ENCODE measurements around the gene C1orf87. TPM values are rescaled to one million over a fixed set of nuclear protein-coding genes. Genes with fewer than 3 reads are reported as not detected.
A peak's percentile ranks its signal among the peaks of the same experiment; 100 is the strongest.

The C1orf87 gene
- polyA plus RNA-seq, 1 donor, result not detected

DNA sequence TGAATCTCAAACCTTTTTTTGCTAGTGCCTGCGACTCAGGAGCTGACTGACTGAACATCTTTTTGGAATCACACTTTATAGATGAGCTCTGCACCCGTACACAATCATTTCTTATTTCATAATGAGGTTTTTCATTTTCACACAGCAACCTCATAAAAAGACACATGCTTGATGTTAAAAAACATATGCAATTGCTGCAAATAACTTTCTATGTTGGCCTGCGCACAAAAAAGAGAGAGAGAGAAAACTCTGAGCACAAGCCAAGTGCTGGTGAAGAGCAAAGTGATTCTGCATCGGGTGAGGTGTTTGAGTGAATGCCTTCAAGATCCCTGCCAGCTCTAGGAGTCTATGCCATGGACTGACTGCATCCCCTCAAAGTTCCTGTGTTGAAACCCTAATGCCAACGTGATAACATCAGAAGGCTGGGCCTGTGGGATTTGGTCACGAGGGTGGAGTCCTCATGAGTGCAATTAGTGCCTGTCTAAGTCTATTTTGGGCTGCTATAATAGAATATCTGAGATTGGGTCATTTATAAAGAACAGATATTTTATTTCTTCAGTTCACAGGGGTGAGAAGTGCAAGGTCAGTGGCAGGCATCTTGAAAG, 36.6 kb downstream of the C1orf87 start:
- Histone ChIP-seq H3K4me3 (ENCODE audit: low read length) (no peak overlapping the region), H3K4me1 (ENCODE audit: control insufficient read depth, insufficient read depth, low read length) (peaks cover 25% of the 10 kb centered on the region), H3K27me3 (ENCODE audit: control insufficient read depth, insufficient read depth, low read length) (no peaks in the 10 kb centered on the region), H3K36me3 (ENCODE audit: control insufficient read depth, insufficient read depth, low read length) (no peaks in the 10 kb centered on the region), H3K9me3 (ENCODE audit: control insufficient read depth, low read depth, low read length) (no peaks in the 10 kb centered on the region), H3K27ac (ENCODE audit: low read length) (no peak overlapping the region)
- DNase-seq, result no peak
- WGBS (ENCODE audit: insufficient coverage, low lambda C conversion rate), result 20% methylated on average over 1 of the region's 6 CpGs

DNA sequence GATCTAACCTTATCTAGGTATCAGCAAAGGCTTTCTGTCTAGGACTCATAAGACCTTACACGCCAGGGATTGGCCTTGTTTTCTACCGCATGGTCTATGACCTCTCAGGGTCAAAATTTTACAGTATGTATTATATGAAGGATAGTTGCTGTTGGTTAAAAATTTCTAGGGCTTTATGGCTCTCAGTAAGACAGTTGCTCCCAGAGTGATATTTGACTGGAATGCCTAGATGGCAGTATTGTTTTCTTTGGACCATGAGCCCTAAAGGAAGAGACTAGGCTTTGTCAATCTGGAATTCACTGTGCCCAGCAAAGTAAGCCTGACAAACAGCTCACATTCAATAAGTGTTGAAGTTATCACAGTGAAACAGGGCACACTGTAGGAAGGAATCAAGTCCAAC, 37.6 kb downstream of the C1orf87 start:
- Histone ChIP-seq H3K36me3 (ENCODE audit: control insufficient read depth, insufficient read depth, low read length) (no peaks in the 10 kb centered on the region), H3K4me1 (ENCODE audit: control insufficient read depth, insufficient read depth, low read length) (peaks cover 25% of the 10 kb centered on the region), H3K27me3 (ENCODE audit: control insufficient read depth, insufficient read depth, low read length) (no peaks in the 10 kb centered on the region), H3K4me3 (ENCODE audit: low read length) (no peak overlapping the region), H3K9me3 (ENCODE audit: control insufficient read depth, low read depth, low read length) (no peaks in the 10 kb centered on the region), H3K27ac (ENCODE audit: low read length) (peak overlapping the region; percentile 77)
- no CpG with 5 or more reads among the region's 2 CpGs for WGBS (ENCODE audit: insufficient coverage, low lambda C conversion rate)
- peak; percentile 73 to 86 for DNase-seq

DNA sequence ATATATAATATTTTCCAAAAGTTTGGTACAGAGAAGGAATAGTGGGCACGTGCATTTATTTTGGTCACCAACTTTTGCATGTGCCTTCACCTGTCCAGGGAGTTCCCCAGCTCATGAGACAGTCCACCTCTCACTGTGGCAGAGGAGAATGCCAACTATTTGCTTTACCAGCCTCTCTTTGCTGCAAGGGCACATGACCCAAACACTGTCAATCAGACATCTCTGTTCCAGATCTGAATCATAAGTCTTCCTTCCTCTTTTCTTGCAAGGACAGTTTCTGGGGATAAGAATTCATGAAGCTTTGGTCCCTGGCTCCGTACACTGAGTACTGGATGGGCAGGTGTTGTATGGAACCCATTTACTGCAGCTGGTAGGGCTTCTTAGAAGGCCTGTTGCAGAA, 38.6 kb downstream of the C1orf87 start:
- Histone ChIP-seq H3K4me1 (ENCODE audit: control insufficient read depth, insufficient read depth, low read length) (peaks cover 23% of the 10 kb centered on the region), H3K4me3 (ENCODE audit: low read length) (no peak overlapping the region), H3K27me3 (ENCODE audit: control insufficient read depth, insufficient read depth, low read length) (no peaks in the 10 kb centered on the region), H3K9me3 (ENCODE audit: control insufficient read depth, low read depth, low read length) (no peaks in the 10 kb centered on the region), H3K36me3 (ENCODE audit: control insufficient read depth, insufficient read depth, low read length) (no peaks in the 10 kb centered on the region), H3K27ac (ENCODE audit: low read length) (peak overlapping the region; percentile 77)
- peak in 1 of 2 donors; percentile 6 for DNase-seq
- no CpG with 5 or more reads among the region's 2 CpGs for WGBS (ENCODE audit: insufficient coverage, low lambda C conversion rate)

DNA sequence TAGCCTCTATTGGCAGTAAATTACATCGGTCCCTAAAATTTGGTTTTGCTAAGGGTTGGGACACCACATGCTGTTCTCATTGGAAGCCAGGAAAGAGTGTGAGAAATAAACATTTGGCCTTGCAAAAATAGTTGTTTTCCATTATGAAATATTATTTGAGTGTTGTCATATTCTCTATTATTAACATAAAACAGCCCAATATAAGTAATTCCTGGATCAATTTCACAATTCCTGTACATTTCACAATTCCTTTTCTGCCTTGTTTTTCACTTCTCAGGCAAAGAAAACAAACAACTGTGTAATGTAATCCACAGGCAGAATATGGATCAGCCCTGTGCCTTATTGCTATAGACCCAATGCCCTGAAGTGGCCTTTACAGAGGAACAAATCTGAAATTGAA, 40.5 kb downstream of the C1orf87 start:
- peaks cover 23% of the 10 kb centered on the region for H3K4me1 ChIP-seq (ENCODE audit: control insufficient read depth, insufficient read depth, low read length)
- no peaks in the 10 kb centered on the region for H3K27me3 ChIP-seq (ENCODE audit: control insufficient read depth, insufficient read depth, low read length)
- H3K9me3 ChIP-seq (ENCODE audit: control insufficient read depth, low read depth, low read length), result no peaks in the 10 kb centered on the region
- no peaks in the 10 kb centered on the region for H3K36me3 ChIP-seq (ENCODE audit: control insufficient read depth, insufficient read depth, low read length)
- H3K27ac ChIP-seq (ENCODE audit: low read length), result peak overlapping the region; percentile 30
- DNase-seq, result no peak
- WGBS (ENCODE audit: insufficient coverage, low lambda C conversion rate), result no CpG with 5 or more reads among the region's 1 CpG
- no peak overlapping the region for H3K4me3 ChIP-seq (ENCODE audit: low read length)

GRCh38 chr1:60031146-60031545, 42.4 kb downstream of the C1orf87 start:
- no peak for DNase-seq
- H3K27ac ChIP-seq (ENCODE audit: low read length), result no peak overlapping the region
- no peak overlapping the region for H3K4me3 ChIP-seq (ENCODE audit: low read length)
- no peaks in the 10 kb centered on the region for H3K9me3 ChIP-seq (ENCODE audit: control insufficient read depth, low read depth, low read length)
- WGBS (ENCODE audit: insufficient coverage, low lambda C conversion rate), result no CpG with 5 or more reads among the region's 3 CpGs
- no peaks in the 10 kb centered on the region for H3K27me3 ChIP-seq (ENCODE audit: control insufficient read depth, insufficient read depth, low read length)
- peaks cover 20% of the 10 kb centered on the region for H3K4me1 ChIP-seq (ENCODE audit: control insufficient read depth, insufficient read depth, low read length)
- no peaks in the 10 kb centered on the region for H3K36me3 ChIP-seq (ENCODE audit: control insufficient read depth, insufficient read depth, low read length)

- Histone ChIP-seq H3K27me3 (ENCODE audit: control insufficient read depth, insufficient read depth, low read length) (no peaks in the 10 kb centered on the region), H3K9me3 (ENCODE audit: control insufficient read depth, low read depth, low read length) (no peaks in the 10 kb centered on the region), H3K27ac (ENCODE audit: low read length) (no peak overlapping the region), H3K4me3 (ENCODE audit: low read length) (no peak overlapping the region), H3K4me1 (ENCODE audit: control insufficient read depth, insufficient read depth, low read length) (no peaks in the 10 kb centered on the region), H3K36me3 (ENCODE audit: control insufficient read depth, insufficient read depth, low read length) (no peaks in the 10 kb centered on the region)
- no peak for DNase-seq
Measured at GRCh38 chr1:60025552-60025951, 48.0 kb downstream of the C1orf87 start.

DNA sequence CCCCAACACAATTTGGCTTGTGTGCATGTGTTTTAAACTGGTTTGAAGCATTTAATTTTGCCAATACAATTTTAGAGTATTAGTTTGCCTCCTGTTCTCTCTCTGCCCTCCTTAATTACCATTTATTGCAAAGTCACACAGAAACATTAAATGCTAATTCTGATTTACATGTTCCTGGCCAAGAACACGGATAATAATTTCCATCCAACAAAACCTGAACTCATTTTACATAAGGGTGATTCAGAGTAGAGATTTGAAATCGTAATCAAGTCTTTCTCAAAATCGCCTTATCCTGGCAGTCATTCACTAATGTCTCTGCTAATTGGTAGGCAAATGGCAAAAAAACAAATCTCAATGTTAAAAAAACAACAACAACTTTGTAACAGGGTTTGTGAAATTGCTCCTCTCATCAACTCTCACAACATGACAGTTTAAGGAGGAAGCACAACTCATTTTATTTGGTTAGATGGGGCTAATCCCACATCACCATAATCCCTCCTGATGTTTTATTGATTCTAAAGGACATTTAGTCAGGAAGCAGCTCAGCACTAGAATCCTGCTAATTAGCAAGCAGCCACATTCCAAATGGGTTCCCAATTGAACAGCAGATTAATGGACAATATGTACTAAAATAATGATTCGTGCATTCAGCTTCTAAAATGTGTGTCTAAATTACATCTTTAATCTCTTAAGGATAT, 55.9 kb downstream of the C1orf87 start:
- H3K27ac ChIP-seq (ENCODE audit: low read length), result no peak overlapping the region
- no peaks in the 10 kb centered on the region for H3K36me3 ChIP-seq (ENCODE audit: control insufficient read depth, insufficient read depth, low read length)
- H3K4me1 ChIP-seq (ENCODE audit: control insufficient read depth, insufficient read depth, low read length), result no peaks in the 10 kb centered on the region
- H3K27me3 ChIP-seq (ENCODE audit: control insufficient read depth, insufficient read depth, low read length), result no peaks in the 10 kb centered on the region
- DNase-seq, result no peak
- 86% methylated on average over 1 of the region's 4 CpGs for WGBS (ENCODE audit: insufficient coverage, low lambda C conversion rate)
- no peak overlapping the region for H3K4me3 ChIP-seq (ENCODE audit: low read length)
- H3K9me3 ChIP-seq (ENCODE audit: control insufficient read depth, low read depth, low read length), result no peaks in the 10 kb centered on the region

DNA sequence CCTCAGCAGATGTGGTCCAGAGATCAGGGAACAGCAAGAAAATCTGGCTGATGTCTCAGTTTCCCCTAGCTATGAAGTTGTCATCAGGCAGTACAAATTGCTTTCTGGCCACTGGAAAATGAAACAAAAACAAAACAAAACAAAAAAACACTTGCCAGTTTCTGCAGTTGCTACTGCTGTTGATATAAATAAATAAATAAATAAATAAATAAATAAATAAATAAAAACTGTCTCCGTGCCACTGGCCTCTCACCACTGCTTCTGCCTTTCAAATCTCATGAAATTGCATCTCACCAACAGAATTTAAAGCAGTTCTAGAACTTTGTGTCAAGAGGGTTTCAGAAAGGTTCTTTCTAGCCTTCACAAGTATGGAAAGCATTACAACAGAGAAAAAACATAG, 62.9 kb downstream of the C1orf87 start:
- Histone ChIP-seq H3K9me3 (ENCODE audit: control insufficient read depth, low read depth, low read length) (no peaks in the 10 kb centered on the region), H3K27ac (ENCODE audit: low read length) (no peak overlapping the region), H3K4me1 (ENCODE audit: control insufficient read depth, insufficient read depth, low read length) (no peaks in the 10 kb centered on the region), H3K27me3 (ENCODE audit: control insufficient read depth, insufficient read depth, low read length) (no peaks in the 10 kb centered on the region), H3K4me3 (ENCODE audit: low read length) (no peak overlapping the region), H3K36me3 (ENCODE audit: control insufficient read depth, insufficient read depth, low read length) (no peaks in the 10 kb centered on the region)
- no CpG with 5 or more reads among the region's 1 CpG for WGBS (ENCODE audit: insufficient coverage, low lambda C conversion rate)
- DNase-seq, result no peak

DNA sequence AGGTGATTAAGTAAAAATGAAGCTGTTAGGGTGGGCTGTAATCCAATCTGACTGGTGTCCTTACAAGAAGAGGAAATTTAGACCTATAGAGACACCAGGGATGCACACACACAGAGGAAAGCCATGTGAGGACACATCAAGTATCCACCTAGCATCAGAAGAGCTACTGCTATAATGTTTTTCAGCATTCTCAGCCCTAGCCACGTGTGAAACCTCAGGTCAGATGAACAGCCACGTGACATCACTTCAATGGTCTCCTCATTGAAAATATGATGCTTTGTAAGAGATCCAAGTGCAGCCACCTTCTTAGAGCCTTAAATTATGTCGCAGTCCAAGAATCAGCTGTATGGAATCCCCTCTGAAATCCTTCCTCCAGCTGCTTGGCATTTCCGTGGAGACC, 65.1 kb downstream of the C1orf87 start:
- H3K27ac ChIP-seq (ENCODE audit: low read length), result no peak overlapping the region
- H3K36me3 ChIP-seq (ENCODE audit: control insufficient read depth, insufficient read depth, low read length), result no peaks in the 10 kb centered on the region
- H3K27me3 ChIP-seq (ENCODE audit: control insufficient read depth, insufficient read depth, low read length), result no peaks in the 10 kb centered on the region
- H3K4me3 ChIP-seq (ENCODE audit: low read length), result no peak overlapping the region
- DNase-seq, result no peak
- WGBS (ENCODE audit: insufficient coverage, low lambda C conversion rate), result no CpG with 5 or more reads among the region's 4 CpGs
- no peaks in the 10 kb centered on the region for H3K4me1 ChIP-seq (ENCODE audit: control insufficient read depth, insufficient read depth, low read length)
- no peaks in the 10 kb centered on the region for H3K9me3 ChIP-seq (ENCODE audit: control insufficient read depth, low read depth, low read length)

GRCh38 chr1:60000625-60001024, 72.9 kb downstream of the C1orf87 start:
- Histone ChIP-seq H3K27ac (ENCODE audit: low read length) (no peak overlapping the region), H3K36me3 (ENCODE audit: control insufficient read depth, insufficient read depth, low read length) (no peaks in the 10 kb centered on the region), H3K4me3 (ENCODE audit: low read length) (no peak overlapping the region), H3K27me3 (ENCODE audit: control insufficient read depth, insufficient read depth, low read length) (peaks cover 2% of the 10 kb centered on the region), H3K4me1 (ENCODE audit: control insufficient read depth, insufficient read depth, low read length) (no peaks in the 10 kb centered on the region), H3K9me3 (ENCODE audit: control insufficient read depth, low read depth, low read length) (no peaks in the 10 kb centered on the region)
- WGBS (ENCODE audit: insufficient coverage, low lambda C conversion rate), result no CpG with 5 or more reads among the region's 3 CpGs
- DNase-seq, result no peak

DNA sequence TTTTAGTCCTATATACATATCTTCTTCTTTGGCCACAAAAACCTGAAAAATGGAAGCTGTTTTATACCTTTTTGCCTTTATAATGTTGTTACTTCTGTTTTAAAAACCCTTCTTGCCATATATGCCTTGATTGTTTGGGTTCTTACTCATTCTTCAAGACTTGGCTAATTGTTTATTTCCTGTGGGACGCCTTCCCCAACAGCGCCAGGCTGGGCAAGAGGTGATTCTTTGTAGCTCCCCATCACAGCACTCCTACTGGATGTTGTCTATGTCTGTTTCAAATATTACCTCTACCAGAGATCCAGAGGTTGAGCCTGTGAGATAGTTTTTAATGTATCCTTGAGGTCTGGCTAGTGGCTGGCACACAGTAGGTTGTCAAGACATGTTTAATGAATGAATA, 73.8 kb downstream of the C1orf87 start:
- peaks cover 2% of the 10 kb centered on the region for H3K27me3 ChIP-seq (ENCODE audit: control insufficient read depth, insufficient read depth, low read length)
- no peak overlapping the region for H3K27ac ChIP-seq (ENCODE audit: low read length)
- H3K9me3 ChIP-seq (ENCODE audit: control insufficient read depth, low read depth, low read length), result no peaks in the 10 kb centered on the region
- WGBS (ENCODE audit: insufficient coverage, low lambda C conversion rate), result no CpG with 5 or more reads among the region's 2 CpGs
- no peak overlapping the region for H3K4me3 ChIP-seq (ENCODE audit: low read length)
- no peaks in the 10 kb centered on the region for H3K4me1 ChIP-seq (ENCODE audit: control insufficient read depth, insufficient read depth, low read length)
- DNase-seq, result no peak
- no peaks in the 10 kb centered on the region for H3K36me3 ChIP-seq (ENCODE audit: control insufficient read depth, insufficient read depth, low read length)

Data from large intestine (tissue), 3 donors.